Pancreas (tissue), 10 donors: ENCODE measurements around the gene CLASRP. TPM values are rescaled to one million over a fixed set of nuclear protein-coding genes. Genes with fewer than 3 reads are reported as not detected.

Source experiments
- ATAC-seq, 4 donors: fragments of 200-7000 bp; cut with Tn5 transposase; one replicate each; pipeline versions ENCODE4 v1.8.0 to v1.9.1; 2020; ENCODE audit warnings: mild to moderate bottlenecking in 4 of 4, moderate library complexity in 4 of 4
- DNase-seq, 6 donors: peaks; one replicate each; pipeline ENCODE4 v3.0.0-alpha.2; 2020
- FAIRE-seq: peaks from 2 replicates; lab custom pipeline; 2012; peaks lifted over from hg19 to GRCh38; lab: Jason Lieb, UNC
- H3K27ac ChIP-seq, 4 donors: fragments of 200-600 bp; sonication (generic); 1 replicate in 3 of 4; 2 replicates in 1 of 4; pipeline versions ENCODE4 v1.5.0 to v1.8.0; 2020
- H3K27me3 ChIP-seq, 4 donors: fragments of 200-600 bp; one replicate each; pipeline ENCODE4 v1.8.0; 2021
- H3K36me3 ChIP-seq, 3 donors: fragments of 200-600 bp; sonication (generic) in 1 of 3; one replicate each; pipeline versions ENCODE4 v1.5.0 to v1.8.0; 2020 to 2021
- H3K4me1 ChIP-seq, 3 donors: fragments of 200-600 bp; one replicate each; pipeline ENCODE4 v1.8.0; 2021
- H3K4me3 ChIP-seq, 4 donors: fragments of 200-600 bp; sonication (generic) in 2 of 4; one replicate each; pipeline versions ENCODE4 v1.5.0 to v1.8.0; 2020 to 2021
- H3K9me3 ChIP-seq, 4 donors: fragments of 200-600 bp; one replicate each; pipeline ENCODE4 v1.8.0; 2021
- WGBS, 2 donors: extraction: QIAGEN DNeasy Blood & Tissue Kit; methylation state at CpG; one replicate each; pipeline ENCODE4 v1.1.7; 2013; 5-methylcytosine and 5-hydroxymethylcytosine counted together
- intact Hi-C, 3 donors: fragments of 100-400 bp; cut with DNase I; formaldehyde crosslinking; loops; one replicate each; pipeline versions ENCODE4 v1.11.1 to v1.14.2; 2022
- polyA plus RNA-seq, 2 donors: library from polyadenylated mRNA; stranded (reverse); fragments of 200-250 nt; gene quantifications; one replicate each; pipeline ENCODE4 v1.2.3, GENCODE V29; 2013
- total RNA-seq, 6 donors: library from RNA; stranded (reverse); fragmentation: NEBNext Ultra II Directional in 4 of 6; extraction: Animal tissue kit (Norgen Biotek cat#: 25700) in 4 of 6; gene quantifications; one replicate each; pipeline versions ENCODE4 v1.2.1 to v1.2.4, GENCODE V29; 2021 to 2023
- TF ChIP-seq, protein P1 (sequence below), 4 donors: fragments of 200-600 bp; sonication (generic) in 3 of 4; IDR thresholded peaks; one replicate each; pipeline versions ENCODE4 v1.5.0 to v1.8.0; 2021; ENCODE audit warnings: antibody characterized with exemption in 4 of 4
- donor health status: healthy with polysubstance abuse.
- donor health status: DM: no; HTN: no; CAD: no; lungs with moderate emphysema.
- donor health status: DM: no; HTN: no; CAD: no.
- donor health status: control.
- donor health status: control.
- donor health status: Bipolar disorder and iron deficiency.
- donor health status: DM: yes; HTN: yes; CAD: no.
- donor health status: DM: no; HTN: no; CAD: no.
- donor health status: DM: no; HTN: no; CAD: no.
- donor health status: DM: yes; HTN: yes; CAD: no.

The CLASRP gene
- total and polyA plus RNA-seq, 8 donors, result 34.8 to 244 (median 51.9) TPM

DNA sequence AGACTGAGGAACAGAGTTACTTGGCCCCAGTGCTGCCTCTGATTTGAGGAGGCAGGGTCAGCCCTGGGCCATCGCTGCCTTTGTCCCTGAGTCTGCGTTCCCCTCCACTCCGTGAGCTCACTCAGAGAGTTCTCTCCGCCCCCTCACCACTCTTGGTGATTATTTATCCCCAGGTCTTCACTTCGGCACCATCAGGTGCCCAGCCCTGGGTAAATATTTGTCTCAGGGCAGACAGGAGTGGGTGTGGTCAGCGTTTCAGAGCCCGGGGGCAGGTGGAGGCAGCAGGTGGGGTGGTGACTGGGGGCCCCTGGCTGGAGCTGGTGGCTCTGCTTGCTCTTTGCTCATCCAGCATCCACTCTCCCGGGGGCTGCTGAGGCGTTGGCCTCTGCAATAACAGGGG is 74.8 kb downstream of the CLASRP start:
- intact Hi-C loops, result no loop called here
- WGBS, 2 donors, result 29 to 30% methylated on average over 9 of the region's 9 CpGs
- DNase-seq (no peak), ATAC-seq (peak; percentile 54 to 86 (median 82)), FAIRE-seq (no peak)
- no peaks in the 10 kb centered on the region for H3K36me3 ChIP-seq
- H3K4me1 ChIP-seq, result peaks cover 0 to 16% (median 15%) of the 10 kb centered on the region in 3 donors
- TF ChIP-seq, protein P1, sequence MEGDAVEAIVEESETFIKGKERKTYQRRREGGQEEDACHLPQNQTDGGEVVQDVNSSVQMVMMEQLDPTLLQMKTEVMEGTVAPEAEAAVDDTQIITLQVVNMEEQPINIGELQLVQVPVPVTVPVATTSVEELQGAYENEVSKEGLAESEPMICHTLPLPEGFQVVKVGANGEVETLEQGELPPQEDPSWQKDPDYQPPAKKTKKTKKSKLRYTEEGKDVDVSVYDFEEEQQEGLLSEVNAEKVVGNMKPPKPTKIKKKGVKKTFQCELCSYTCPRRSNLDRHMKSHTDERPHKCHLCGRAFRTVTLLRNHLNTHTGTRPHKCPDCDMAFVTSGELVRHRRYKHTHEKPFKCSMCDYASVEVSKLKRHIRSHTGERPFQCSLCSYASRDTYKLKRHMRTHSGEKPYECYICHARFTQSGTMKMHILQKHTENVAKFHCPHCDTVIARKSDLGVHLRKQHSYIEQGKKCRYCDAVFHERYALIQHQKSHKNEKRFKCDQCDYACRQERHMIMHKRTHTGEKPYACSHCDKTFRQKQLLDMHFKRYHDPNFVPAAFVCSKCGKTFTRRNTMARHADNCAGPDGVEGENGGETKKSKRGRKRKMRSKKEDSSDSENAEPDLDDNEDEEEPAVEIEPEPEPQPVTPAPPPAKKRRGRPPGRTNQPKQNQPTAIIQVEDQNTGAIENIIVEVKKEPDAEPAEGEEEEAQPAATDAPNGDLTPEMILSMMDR (IDR thresholded peaks at IDR 0.05), result no peak
- H3K9me3 ChIP-seq, result no peaks in the 10 kb centered on the region
- no peak overlapping the region for H3K4me3 ChIP-seq
- no peaks in the 10 kb centered on the region for H3K27me3 ChIP-seq
- H3K27ac ChIP-seq, result peak overlapping the region in 1 of 4 donors; percentile 28

GRCh38 chr19:45114116-45114515 is 75.3 kb downstream of the CLASRP start:
- H3K27ac ChIP-seq, result peak overlapping the region in 1 of 4 donors; percentile 28
- FAIRE-seq, result no peak
- no peak overlapping the region for H3K4me3 ChIP-seq
- no peaks in the 10 kb centered on the region for H3K27me3 ChIP-seq
- intact Hi-C loops, result no loop called here
- TF ChIP-seq, protein P1 (IDR thresholded peaks at IDR 0.05), result no peak
- WGBS, 2 donors, result 89% methylated on average over 4 of the region's 4 CpGs
- ATAC-seq, result no peak
- no peak for DNase-seq
- H3K9me3 ChIP-seq, result no peaks in the 10 kb centered on the region
- no peaks in the 10 kb centered on the region for H3K36me3 ChIP-seq
- peaks cover 0 to 16% (median 15%) of the 10 kb centered on the region in 3 donors for H3K4me1 ChIP-seq

DNA sequence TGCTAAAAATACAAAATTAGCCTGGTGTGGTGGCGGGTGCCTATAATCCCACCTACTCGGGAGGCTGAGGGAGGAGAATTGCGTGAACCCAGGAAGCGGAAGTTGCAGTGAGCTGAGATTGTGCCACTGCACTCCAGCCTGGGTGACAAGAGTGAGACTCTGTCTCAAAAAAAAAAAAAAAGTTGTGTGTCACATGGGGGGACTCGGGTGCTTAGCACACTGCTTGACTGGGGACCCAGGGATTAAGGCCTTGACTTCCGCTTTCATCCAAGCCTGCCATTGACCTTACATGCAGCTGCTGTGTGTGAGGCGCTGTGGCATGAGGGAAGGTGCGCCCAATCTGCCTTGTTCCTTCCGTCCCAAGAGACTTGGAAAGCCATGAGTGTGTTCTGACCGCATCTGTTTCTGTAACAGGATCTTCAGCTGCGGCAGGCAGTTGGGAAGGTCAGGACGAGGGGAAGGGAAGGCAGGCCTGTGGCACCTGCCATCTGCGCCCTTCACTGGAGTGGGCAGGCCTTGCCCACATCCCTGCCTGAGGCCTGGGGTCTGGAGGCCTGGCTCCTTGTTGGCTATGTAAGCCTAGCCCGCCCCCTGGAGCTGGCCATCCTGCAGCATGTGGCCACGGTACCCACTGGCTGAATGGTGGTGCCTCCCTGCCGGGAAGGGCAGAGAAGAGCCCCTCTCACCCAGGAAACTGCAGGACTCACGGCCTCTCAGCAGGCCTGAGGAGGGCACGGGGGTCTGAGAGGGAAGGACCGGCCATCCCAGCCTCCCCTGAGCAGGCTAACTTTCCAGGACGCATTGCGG is 77.2 kb downstream of the CLASRP start:
- Histone ChIP-seq H3K27ac (no peak overlapping the region), H3K27me3 (no peaks in the 10 kb centered on the region), H3K4me1 (peaks cover 0 to 16% (median 15%) of the 10 kb centered on the region in 3 donors), H3K4me3 (no peak overlapping the region), H3K36me3 (no peaks in the 10 kb centered on the region), H3K9me3 (no peaks in the 10 kb centered on the region)
- intact Hi-C loops, result no loop called here
- TF ChIP-seq, protein P1 (IDR thresholded peaks at IDR 0.05), result no peak
- ATAC-seq (no peak), FAIRE-seq (no peak), DNase-seq (no peak)
- 95 to 96% methylated on average over 21 of the region's 21 CpGs for WGBS, 2 donors

DNA sequence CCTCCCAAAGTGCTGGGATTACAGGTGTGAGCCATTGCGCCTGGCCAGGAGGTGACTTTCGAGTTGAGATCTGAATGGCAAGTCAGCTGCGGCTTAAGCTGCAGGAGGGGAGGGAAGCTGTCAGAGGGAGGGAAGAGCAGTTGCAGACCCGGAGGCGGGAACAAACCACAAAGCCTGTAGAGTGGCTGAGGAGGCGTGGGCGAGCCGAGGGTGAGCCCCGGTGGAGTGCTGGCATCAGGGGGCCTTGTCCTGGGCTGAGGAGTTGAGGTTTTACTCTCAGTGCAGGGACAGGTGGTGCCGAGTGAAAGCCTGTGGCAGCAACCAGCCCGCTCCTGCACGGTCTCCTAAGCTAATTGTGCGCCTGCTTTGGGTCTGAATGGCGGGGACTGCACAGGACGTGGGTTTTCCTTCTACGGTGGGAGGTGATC is 78.3 kb downstream of the CLASRP start:
- FAIRE-seq, result no peak
- intact Hi-C loops, result no loop called here

More for the DNA sequence above, 78.3 kb downstream of the CLASRP start:
- ATAC-seq (peak in 2 of 4 donors; percentile 5), DNase-seq (no peak)
- Histone ChIP-seq H3K4me1 (peaks cover 0 to 16% (median 15%) of the 10 kb centered on the region in 3 donors), H3K27ac (no peak overlapping the region), H3K4me3 (no peak overlapping the region), H3K36me3 (no peaks in the 10 kb centered on the region), H3K9me3 (no peaks in the 10 kb centered on the region), H3K27me3 (no peaks in the 10 kb centered on the region)
- TF ChIP-seq, protein P1 (IDR thresholded peaks at IDR 0.05), result no peak
- 75 to 78% methylated on average over 16 of the region's 16 CpGs for WGBS, 2 donors
